ENCODE data around the gene VAMP2.

- TF ChIP-seq POLR2AphosphoS5 (IDR thresholded peaks at IDR 0.05) (no peak), POLR2A (IDR thresholded peaks at IDR 0.05) (no peak), EP300 (IDR thresholded peaks at IDR 0.05; ENCODE audit: low read depth) (no peak)
- TF ChIP-seq, protein P1, sequence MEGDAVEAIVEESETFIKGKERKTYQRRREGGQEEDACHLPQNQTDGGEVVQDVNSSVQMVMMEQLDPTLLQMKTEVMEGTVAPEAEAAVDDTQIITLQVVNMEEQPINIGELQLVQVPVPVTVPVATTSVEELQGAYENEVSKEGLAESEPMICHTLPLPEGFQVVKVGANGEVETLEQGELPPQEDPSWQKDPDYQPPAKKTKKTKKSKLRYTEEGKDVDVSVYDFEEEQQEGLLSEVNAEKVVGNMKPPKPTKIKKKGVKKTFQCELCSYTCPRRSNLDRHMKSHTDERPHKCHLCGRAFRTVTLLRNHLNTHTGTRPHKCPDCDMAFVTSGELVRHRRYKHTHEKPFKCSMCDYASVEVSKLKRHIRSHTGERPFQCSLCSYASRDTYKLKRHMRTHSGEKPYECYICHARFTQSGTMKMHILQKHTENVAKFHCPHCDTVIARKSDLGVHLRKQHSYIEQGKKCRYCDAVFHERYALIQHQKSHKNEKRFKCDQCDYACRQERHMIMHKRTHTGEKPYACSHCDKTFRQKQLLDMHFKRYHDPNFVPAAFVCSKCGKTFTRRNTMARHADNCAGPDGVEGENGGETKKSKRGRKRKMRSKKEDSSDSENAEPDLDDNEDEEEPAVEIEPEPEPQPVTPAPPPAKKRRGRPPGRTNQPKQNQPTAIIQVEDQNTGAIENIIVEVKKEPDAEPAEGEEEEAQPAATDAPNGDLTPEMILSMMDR (IDR thresholded peaks at IDR 0.05), result no peak
Observed at GRCh38 chr17:8122422-8122923, 40.3 kb downstream of the VAMP2 start.

Measured in transverse colon (tissue), 4 donors.